ENCODE results near the gene GK.

GK gene

DNA sequence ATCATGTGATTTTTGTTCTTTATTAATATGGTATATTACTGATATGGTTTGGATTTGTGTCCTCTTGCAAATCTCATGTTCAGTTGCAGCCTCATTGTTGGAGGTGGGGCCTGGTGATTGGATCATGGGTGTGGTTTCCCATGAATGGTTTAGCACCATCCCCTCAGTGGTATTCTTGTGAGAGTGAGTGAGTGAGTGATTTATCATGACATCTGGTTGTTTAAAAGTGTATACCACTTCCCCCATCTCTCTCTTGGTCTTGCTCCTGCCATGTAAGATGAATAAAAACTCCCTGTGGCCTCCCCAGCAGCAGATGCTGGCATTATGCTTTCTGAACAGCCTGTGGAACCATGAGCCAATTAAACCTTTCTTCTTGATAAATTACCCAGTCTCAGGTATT is 124.4 kb downstream of the GK start:
- DNase-seq (ENCODE audit: low read depth), result no peak
- TF ChIP-seq, protein P1, sequence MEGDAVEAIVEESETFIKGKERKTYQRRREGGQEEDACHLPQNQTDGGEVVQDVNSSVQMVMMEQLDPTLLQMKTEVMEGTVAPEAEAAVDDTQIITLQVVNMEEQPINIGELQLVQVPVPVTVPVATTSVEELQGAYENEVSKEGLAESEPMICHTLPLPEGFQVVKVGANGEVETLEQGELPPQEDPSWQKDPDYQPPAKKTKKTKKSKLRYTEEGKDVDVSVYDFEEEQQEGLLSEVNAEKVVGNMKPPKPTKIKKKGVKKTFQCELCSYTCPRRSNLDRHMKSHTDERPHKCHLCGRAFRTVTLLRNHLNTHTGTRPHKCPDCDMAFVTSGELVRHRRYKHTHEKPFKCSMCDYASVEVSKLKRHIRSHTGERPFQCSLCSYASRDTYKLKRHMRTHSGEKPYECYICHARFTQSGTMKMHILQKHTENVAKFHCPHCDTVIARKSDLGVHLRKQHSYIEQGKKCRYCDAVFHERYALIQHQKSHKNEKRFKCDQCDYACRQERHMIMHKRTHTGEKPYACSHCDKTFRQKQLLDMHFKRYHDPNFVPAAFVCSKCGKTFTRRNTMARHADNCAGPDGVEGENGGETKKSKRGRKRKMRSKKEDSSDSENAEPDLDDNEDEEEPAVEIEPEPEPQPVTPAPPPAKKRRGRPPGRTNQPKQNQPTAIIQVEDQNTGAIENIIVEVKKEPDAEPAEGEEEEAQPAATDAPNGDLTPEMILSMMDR (IDR thresholded peaks at IDR 0.05; ENCODE audit: low read depth, low read length, missing control alignments), result no peak
- H3K4me3 ChIP-seq (ENCODE audit: low read depth, low read length), result no peak overlapping the region

- H3K4me3 ChIP-seq (ENCODE audit: low read depth, low read length), result no peak overlapping the region
- TF ChIP-seq, protein P1 (IDR thresholded peaks at IDR 0.05; ENCODE audit: low read depth, low read length, missing control alignments), result no peak
- no peak for DNase-seq (ENCODE audit: low read depth)
Measured at GRCh38 chrX:30779453-30780030, 126.3 kb downstream of the GK start.

Measured in GM12864 (cell line).